OCI-LY3 (cell line): ENCODE measurements around the gene CDKN2B.

Experiments used
- H2AFZ ChIP-seq: fragments of 200-600, 300-600 bp; shearing (Covaris generic); 2 replicates; pipeline ENCODE4 v1.6.0; 2014; ENCODE audit warnings: antibody characterized with exemption, low read depth, low read length
- H3K27ac ChIP-seq: fragments of 200-600, 300-600 bp; sonication (generic); 2 replicates; pipeline ENCODE4 v1.5.1; 2014; ENCODE audit warnings: mild to moderate bottlenecking, low read length, moderate library complexity, mixed read lengths
- H3K27me3 ChIP-seq: fragments of 200-600, 300-600 bp; sonication (generic); 2 replicates; pipeline ENCODE4 v1.6.1; 2014; ENCODE audit warnings: low read depth, low read length, mixed read lengths
- H3K36me3 ChIP-seq: fragments of 200-600, 300-600 bp; sonication (generic); replicated peaks from 2 replicates; pipeline ENCODE3; 2014; ENCODE audit warnings: low read depth, low read length, mixed read lengths
- H3K4me1 ChIP-seq: fragments of 300-600, 200-600 bp; sonication (generic); 2 replicates; pipeline ENCODE4 v1.6.1; 2014; ENCODE audit warnings: low read length, mixed read lengths
- H3K4me2 ChIP-seq: fragments of 200-600, 300-600 bp; sonication (generic); 2 replicates; pipeline ENCODE4 v1.6.1; 2014; ENCODE audit warnings: low read length, mixed read lengths
- H3K4me3 ChIP-seq: fragments of 300-600, 200-600 bp; sonication (generic); 2 replicates; pipeline ENCODE4 v1.5.1; 2014; ENCODE audit warnings: antibody characterized with exemption, mild to moderate bottlenecking, low read length, moderate library complexity
- H3K79me2 ChIP-seq: fragments of 300-600, 200-600 bp; shearing (Covaris generic); 2 replicates; pipeline ENCODE4 v1.6.1; 2014; ENCODE audit warnings: mild to moderate bottlenecking, low read length, mixed read lengths
- H3K9ac ChIP-seq: fragments of 300-600, 200-600 bp; shearing (Covaris generic); 2 replicates; pipeline ENCODE4 v1.6.0; 2014; ENCODE audit warnings: mild to moderate bottlenecking, low read length, moderate library complexity
- H3K9me3 ChIP-seq: fragments of 200-600, 300-600 bp; shearing (Covaris generic); 2 replicates; pipeline ENCODE4 v1.6.1; 2014; ENCODE audit warnings: low read length, mixed read lengths; ENCODE audit not compliant: insufficient read depth
- H4K20me1 ChIP-seq: fragments of 200-600, 300-600 bp; sonication (generic); 2 replicates; pipeline ENCODE4 v1.6.1; 2016; ENCODE audit warnings: low read length, mixed read lengths; ENCODE audit not compliant: insufficient read depth
- EZH2phosphoT487 ChIP-seq: fragments of 200-600 bp; shearing (Covaris generic); IDR thresholded peaks from 2 replicates; pipeline ENCODE4 v1.6.1; 2018; ENCODE audit warnings: antibody characterized with exemption, mixed run types, low read depth
- TF ChIP-seq, protein P1 (sequence below): fragments of 200-600, 300-600 bp; sonication (generic); IDR thresholded peaks from 2 replicates; pipeline ENCODE4 v1.5.1; 2014; ENCODE audit warnings: antibody characterized with exemption, low read length, low read depth

The CDKN2B gene

DNA sequence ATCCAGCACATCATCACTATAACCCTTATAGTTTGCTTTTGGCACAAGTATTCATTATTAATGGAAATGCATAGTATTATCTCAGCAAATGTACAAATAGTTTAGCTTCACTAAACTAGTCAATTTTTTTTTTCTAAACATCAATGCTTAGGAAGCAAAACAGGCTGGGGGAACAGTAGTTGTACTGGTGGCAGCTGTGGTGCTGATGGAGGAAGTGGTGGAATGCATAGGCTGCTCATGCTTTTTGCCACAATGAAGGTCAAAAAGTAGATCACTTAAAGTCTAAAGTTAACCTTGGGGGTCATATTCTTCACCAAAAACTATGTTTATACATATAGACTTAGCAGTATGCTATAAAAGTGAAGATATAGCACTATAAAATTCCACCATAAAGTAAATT is 36.3 kb upstream of the CDKN2B start:
- H2AFZ ChIP-seq, result no peak overlapping the region
- no peak overlapping the region for H3K9ac ChIP-seq
- H3K79me2 ChIP-seq, result no peaks in the 10 kb centered on the region
- H3K4me3 ChIP-seq, result no peak overlapping the region
- no peak overlapping the region for H3K27ac ChIP-seq
- H4K20me1 ChIP-seq, result no peaks in the 10 kb centered on the region
- H3K4me2 ChIP-seq, result no peak overlapping the region
- no peaks in the 10 kb centered on the region for H3K9me3 ChIP-seq
- H3K4me1 ChIP-seq, result no peaks in the 10 kb centered on the region
- no peaks in the 10 kb centered on the region for H3K36me3 ChIP-seq
- H3K27me3 ChIP-seq, result no peaks in the 10 kb centered on the region
- no peak for TF ChIP-seq EZH2phosphoT487
- TF ChIP-seq, protein P1, sequence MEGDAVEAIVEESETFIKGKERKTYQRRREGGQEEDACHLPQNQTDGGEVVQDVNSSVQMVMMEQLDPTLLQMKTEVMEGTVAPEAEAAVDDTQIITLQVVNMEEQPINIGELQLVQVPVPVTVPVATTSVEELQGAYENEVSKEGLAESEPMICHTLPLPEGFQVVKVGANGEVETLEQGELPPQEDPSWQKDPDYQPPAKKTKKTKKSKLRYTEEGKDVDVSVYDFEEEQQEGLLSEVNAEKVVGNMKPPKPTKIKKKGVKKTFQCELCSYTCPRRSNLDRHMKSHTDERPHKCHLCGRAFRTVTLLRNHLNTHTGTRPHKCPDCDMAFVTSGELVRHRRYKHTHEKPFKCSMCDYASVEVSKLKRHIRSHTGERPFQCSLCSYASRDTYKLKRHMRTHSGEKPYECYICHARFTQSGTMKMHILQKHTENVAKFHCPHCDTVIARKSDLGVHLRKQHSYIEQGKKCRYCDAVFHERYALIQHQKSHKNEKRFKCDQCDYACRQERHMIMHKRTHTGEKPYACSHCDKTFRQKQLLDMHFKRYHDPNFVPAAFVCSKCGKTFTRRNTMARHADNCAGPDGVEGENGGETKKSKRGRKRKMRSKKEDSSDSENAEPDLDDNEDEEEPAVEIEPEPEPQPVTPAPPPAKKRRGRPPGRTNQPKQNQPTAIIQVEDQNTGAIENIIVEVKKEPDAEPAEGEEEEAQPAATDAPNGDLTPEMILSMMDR, result no peak

DNA sequence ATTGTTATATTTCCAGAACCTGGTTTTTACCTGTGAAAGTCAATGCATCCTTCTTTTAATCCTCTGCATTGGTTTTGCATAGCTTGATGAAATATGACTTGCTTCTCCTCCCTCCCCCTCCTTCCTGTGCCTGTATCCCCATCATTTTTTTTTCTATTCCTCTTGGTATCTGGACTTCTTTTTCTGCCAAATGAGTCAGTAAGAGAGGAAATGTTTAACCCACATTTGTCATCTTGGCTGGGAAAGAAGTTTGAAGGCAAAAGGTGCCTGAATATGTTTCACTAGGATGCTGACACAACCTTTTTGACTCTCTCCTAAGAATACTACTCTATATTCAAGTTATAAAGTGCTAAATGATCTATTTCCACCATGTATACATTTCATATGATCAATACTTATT is 35.5 kb upstream of the CDKN2B start:
- H4K20me1 ChIP-seq, result no peaks in the 10 kb centered on the region

DNA sequence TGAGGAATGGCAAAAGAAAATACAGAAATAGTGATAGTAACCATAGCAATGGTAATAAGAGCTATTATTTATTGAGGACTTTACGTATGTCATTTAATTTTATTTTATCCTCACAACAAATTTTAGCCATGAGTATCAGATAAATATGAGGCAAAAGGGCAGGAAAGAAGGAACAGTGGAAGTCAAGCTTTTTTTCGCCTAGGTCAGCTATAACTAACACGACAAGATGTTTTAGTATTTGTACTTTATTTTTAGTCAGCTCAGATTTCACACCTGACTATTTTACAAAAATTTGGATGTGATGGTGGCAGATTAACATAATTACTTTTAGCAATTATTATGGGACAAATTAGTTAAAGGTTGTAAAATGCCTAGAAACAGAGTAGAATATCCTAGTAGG is 34.8 kb upstream of the CDKN2B start:
- H3K4me2 ChIP-seq, result no peak overlapping the region
- H3K36me3 ChIP-seq, result no peaks in the 10 kb centered on the region
- H3K4me1 ChIP-seq, result no peaks in the 10 kb centered on the region
- TF ChIP-seq EZH2phosphoT487, result no peak
- TF ChIP-seq, protein P1, result no peak
- H3K27me3 ChIP-seq, result no peaks in the 10 kb centered on the region
- H4K20me1 ChIP-seq, result no peaks in the 10 kb centered on the region
- no peak overlapping the region for H3K9ac ChIP-seq
- H3K9me3 ChIP-seq, result no peaks in the 10 kb centered on the region
- no peak overlapping the region for H3K27ac ChIP-seq
- H3K79me2 ChIP-seq, result no peaks in the 10 kb centered on the region
- no peak overlapping the region for H2AFZ ChIP-seq
- no peak overlapping the region for H3K4me3 ChIP-seq

More for the DNA sequence above, 35.5 kb upstream of the CDKN2B start:
- TF ChIP-seq EZH2phosphoT487, result no peak
- TF ChIP-seq, protein P1, result no peak
- Histone ChIP-seq H3K27ac (no peak overlapping the region), H3K4me1 (no peaks in the 10 kb centered on the region), H3K9ac (no peak overlapping the region), H3K36me3 (no peaks in the 10 kb centered on the region), H3K4me3 (no peak overlapping the region), H2AFZ (no peak overlapping the region), H3K79me2 (no peaks in the 10 kb centered on the region), H3K27me3 (no peaks in the 10 kb centered on the region), H3K9me3 (no peaks in the 10 kb centered on the region), H3K4me2 (no peak overlapping the region)

DNA sequence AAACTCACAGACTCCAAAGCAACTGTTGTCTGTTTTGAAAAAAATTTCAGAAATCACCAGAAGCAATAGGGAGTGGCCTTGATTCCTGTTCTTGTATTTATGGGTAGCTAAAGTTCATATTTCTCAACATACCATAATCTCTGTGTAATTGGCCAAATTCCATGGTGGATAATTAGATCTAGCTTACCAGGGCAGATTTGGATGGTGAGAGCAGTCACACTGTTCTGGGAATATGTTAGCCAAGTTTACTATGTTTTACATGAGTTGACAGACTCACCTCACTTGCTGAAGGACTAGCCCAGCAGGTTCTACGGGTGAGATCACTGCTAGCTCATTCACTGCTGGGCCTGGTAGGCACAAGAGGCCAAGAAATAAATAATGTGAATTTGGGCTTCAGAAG is 32.7 kb upstream of the CDKN2B start:
- no peaks in the 10 kb centered on the region for H4K20me1 ChIP-seq
- H3K4me1 ChIP-seq, result no peaks in the 10 kb centered on the region
- H3K9me3 ChIP-seq, result no peaks in the 10 kb centered on the region
- no peak overlapping the region for H2AFZ ChIP-seq
- TF ChIP-seq, protein P1, result no peak
- TF ChIP-seq EZH2phosphoT487, result no peak
- H3K4me2 ChIP-seq, result no peak overlapping the region
- H3K36me3 ChIP-seq, result no peaks in the 10 kb centered on the region
- no peaks in the 10 kb centered on the region for H3K27me3 ChIP-seq
- no peak overlapping the region for H3K4me3 ChIP-seq
- no peak overlapping the region for H3K9ac ChIP-seq
- no peaks in the 10 kb centered on the region for H3K79me2 ChIP-seq
- no peak overlapping the region for H3K27ac ChIP-seq
